Fibroblast of lung (primary cell): ENCODE results near the gene SGK1. TPM values are rescaled to one million over a fixed set of nuclear protein-coding genes. Genes with fewer than 3 reads are reported as not detected.

Experiments used
- DNase-seq, 2 donors: peaks; one replicate each; pipeline versions ENCODE4 v3.0.0 to v3.0.0-alpha.2; 2010; ENCODE audit warnings: low read depth in 2 of 2
- H2AFZ ChIP-seq: 2 replicates; pipeline ENCODE4 v1.5.1; 2012; ENCODE audit warnings: low read length, control low read depth, inconsistent platforms
- H3K27ac ChIP-seq: 2 replicates; pipeline ENCODE4 v1.5.1; 2011; ENCODE audit warnings: low read length, control low read depth; ENCODE audit not compliant: insufficient read depth
- H3K27me3 ChIP-seq: 2 replicates; pipeline ENCODE4 v1.5.1; 2011; ENCODE audit warnings: mild to moderate bottlenecking, low read length; ENCODE audit not compliant: control insufficient read depth, insufficient read depth
- H3K36me3 ChIP-seq: 2 replicates; pipeline ENCODE4 v1.5.1; 2011; ENCODE audit warnings: low read length; ENCODE audit not compliant: control insufficient read depth, insufficient read depth
- H3K4me1 ChIP-seq: 2 replicates; pipeline ENCODE4 v1.5.1; 2011; ENCODE audit warnings: low read length; ENCODE audit not compliant: control insufficient read depth, insufficient read depth; ENCODE audit errors: extremely low read depth
- H3K4me2 ChIP-seq: 2 replicates; pipeline ENCODE4 v1.5.1; 2011; ENCODE audit warnings: low read length, control low read depth; ENCODE audit not compliant: insufficient read depth; ENCODE audit errors: extremely low read depth
- H3K4me3 ChIP-seq, 4 experiments: fragments of 200-600 bp in 1 of 4; sonication (generic) in 1 of 4; replicated peaks in 1 of 4; 2 replicates each; pipeline ENCODE4 v1.5.1; 2011 to 2016; ENCODE audit warnings: low read length in 4 of 4, low read depth in 3 of 4, mild to moderate bottlenecking in 3 of 4, control low read depth in 2 of 4, inconsistent platforms in 1 of 4, mixed read lengths in 1 of 4; ENCODE audit not compliant: insufficient read depth in 1 of 4; ENCODE audit errors: control extremely low read depth in 1 of 4
- H3K79me2 ChIP-seq: 2 replicates; pipeline ENCODE4 v1.5.1; 2012; ENCODE audit warnings: mild to moderate bottlenecking, low read length, inconsistent platforms; ENCODE audit not compliant: control insufficient read depth, insufficient read depth
- H3K9ac ChIP-seq: 2 replicates; pipeline ENCODE4 v1.5.1; 2011; ENCODE audit warnings: mild to moderate bottlenecking, low read length, control low read depth; ENCODE audit not compliant: insufficient read depth
- H3K9me3 ChIP-seq: 2 replicates; pipeline ENCODE4 v1.5.1; 2012; ENCODE audit warnings: low read depth, low read length; ENCODE audit not compliant: control insufficient read depth, insufficient read depth
- H4K20me1 ChIP-seq: 2 replicates; pipeline ENCODE4 v1.5.1; 2011; ENCODE audit warnings: low read length; ENCODE audit not compliant: control insufficient read depth, insufficient read depth; ENCODE audit errors: extremely low read depth
- EZH2 ChIP-seq: IDR thresholded peaks from 2 replicates; pipeline ENCODE4 v1.5.1; 2012; ENCODE audit warnings: low read length, control low read depth, mild to moderate bottlenecking; ENCODE audit errors: missing control alignments
- polyA plus RNA-seq, 2 donors: library from polyadenylated mRNA; depleted of rRNA in 1 of 2; stranded (reverse) in 1 of 2; unstranded in 1 of 2; fragments of >200 nt; gene quantifications; 2 replicates each; pipeline ENCODE4 v1.2.1, GENCODE V29; 2011 to 2012; ENCODE audit warnings: missing spikeins in 1 of 2
- total RNA-seq: library from RNA; depleted of rRNA; stranded (reverse); fragments of >200 nt; gene quantifications from 2 replicates; pipeline ENCODE4 v1.2.1, GENCODE V29; 2014
- TF ChIP-seq, protein P1 (sequence below), 2 donors: IDR thresholded peaks in 1 of 2; conservative IDR thresholded peaks in 1 of 2; 1 replicate in 1 of 2; 2 replicates in 1 of 2; pipeline ENCODE4 v1.5.1; 2011 to 2012; ENCODE audit warnings: low read length in 2 of 2, control low read depth in 1 of 2, inconsistent platforms in 1 of 2, low read depth in 1 of 2, mild to moderate bottlenecking in 1 of 2

Gene SGK1
- total and polyA plus RNA-seq, 2 donors (not counting 1 experiment from before 2014, with no cell fraction given), result 132 to 154 TPM

DNA sequence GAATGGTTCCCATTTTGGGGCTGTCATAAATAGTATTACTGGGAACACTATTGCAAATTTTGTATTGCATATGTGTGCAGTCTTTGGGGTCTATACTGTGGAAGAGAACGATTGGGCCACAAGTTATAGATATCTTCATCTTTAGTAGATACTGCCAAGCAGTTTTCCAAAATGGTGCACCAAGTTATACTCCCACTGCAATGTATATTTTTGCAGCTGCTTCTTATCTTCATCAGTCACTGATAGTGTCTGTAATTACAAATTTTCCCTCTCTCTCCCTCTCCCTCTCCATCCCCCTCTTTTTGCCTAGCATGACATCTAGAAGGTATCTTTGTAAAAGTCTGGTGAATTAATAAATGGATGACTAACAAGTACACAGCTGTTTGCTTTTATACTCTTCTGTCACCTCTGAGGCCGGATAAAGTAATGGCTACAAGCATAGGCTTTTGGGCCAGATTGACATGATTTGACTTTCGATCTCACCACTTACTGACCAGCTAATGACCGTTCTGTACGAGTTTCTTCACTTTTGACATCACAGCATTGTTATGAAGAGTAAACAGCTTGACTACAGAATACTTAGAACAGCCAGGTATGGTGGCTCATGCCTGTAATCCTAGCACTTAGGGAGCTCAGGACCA is 152.2 kb downstream of the SGK1 start:
- no peak for TF ChIP-seq EZH2
- TF ChIP-seq, protein P1, sequence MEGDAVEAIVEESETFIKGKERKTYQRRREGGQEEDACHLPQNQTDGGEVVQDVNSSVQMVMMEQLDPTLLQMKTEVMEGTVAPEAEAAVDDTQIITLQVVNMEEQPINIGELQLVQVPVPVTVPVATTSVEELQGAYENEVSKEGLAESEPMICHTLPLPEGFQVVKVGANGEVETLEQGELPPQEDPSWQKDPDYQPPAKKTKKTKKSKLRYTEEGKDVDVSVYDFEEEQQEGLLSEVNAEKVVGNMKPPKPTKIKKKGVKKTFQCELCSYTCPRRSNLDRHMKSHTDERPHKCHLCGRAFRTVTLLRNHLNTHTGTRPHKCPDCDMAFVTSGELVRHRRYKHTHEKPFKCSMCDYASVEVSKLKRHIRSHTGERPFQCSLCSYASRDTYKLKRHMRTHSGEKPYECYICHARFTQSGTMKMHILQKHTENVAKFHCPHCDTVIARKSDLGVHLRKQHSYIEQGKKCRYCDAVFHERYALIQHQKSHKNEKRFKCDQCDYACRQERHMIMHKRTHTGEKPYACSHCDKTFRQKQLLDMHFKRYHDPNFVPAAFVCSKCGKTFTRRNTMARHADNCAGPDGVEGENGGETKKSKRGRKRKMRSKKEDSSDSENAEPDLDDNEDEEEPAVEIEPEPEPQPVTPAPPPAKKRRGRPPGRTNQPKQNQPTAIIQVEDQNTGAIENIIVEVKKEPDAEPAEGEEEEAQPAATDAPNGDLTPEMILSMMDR (conservative IDR thresholded peaks at IDR 0.05 in 1 of 2, IDR thresholded peaks at IDR 0.05 in 1 of 2; ENCODE audit: low read depth in 1 of 2, low read length in 2 of 2), result no peak
- no peaks in the 10 kb centered on the region for H3K79me2 ChIP-seq
- H3K27ac ChIP-seq, result no peak overlapping the region
- H3K9me3 ChIP-seq, result no peaks in the 10 kb centered on the region
- H3K9ac ChIP-seq, result no peak overlapping the region
- no peaks in the 10 kb centered on the region for H3K27me3 ChIP-seq
- no peak overlapping the region for H3K4me3 ChIP-seq
- H3K36me3 ChIP-seq, result peaks cover 12% of the 10 kb centered on the region
- H3K4me2 ChIP-seq, result no peak overlapping the region
- no peak for DNase-seq
- no peaks in the 10 kb centered on the region for H3K4me1 ChIP-seq
- H2AFZ ChIP-seq, result no peak overlapping the region
- no peaks in the 10 kb centered on the region for H4K20me1 ChIP-seq

DNA sequence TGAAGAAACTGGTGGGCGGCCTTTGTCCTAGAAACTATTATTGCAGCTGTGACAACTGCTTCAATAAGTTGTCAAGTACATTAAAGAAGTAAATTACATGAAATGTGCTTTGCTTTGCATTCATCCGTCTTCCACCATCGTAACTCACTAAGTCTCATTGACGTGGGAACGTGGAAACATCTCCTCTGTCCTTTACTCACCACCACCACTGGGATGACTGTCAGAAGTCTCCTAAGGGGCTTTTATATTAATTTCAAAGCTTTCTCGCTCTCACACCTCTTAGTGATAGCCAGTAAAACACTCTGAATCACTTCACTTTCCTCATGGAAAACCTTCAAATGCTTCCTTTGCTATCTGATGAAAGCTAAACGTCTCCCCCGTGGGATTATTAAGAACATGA is 153.6 kb downstream of the SGK1 start:
- H3K9me3 ChIP-seq, result no peaks in the 10 kb centered on the region
- H3K27ac ChIP-seq, result no peak overlapping the region
- H3K4me1 ChIP-seq, result no peaks in the 10 kb centered on the region
- no peaks in the 10 kb centered on the region for H3K79me2 ChIP-seq
- H3K4me3 ChIP-seq, result no peak overlapping the region
- H3K27me3 ChIP-seq, result no peaks in the 10 kb centered on the region
- H3K9ac ChIP-seq, result no peak overlapping the region
- H2AFZ ChIP-seq, result no peak overlapping the region
- H3K36me3 ChIP-seq, result peaks cover 7% of the 10 kb centered on the region
- no peaks in the 10 kb centered on the region for H4K20me1 ChIP-seq
- TF ChIP-seq EZH2, result no peak
- TF ChIP-seq, protein P1 (conservative IDR thresholded peaks at IDR 0.05 in 1 of 2, IDR thresholded peaks at IDR 0.05 in 1 of 2; ENCODE audit: low read depth in 1 of 2, low read length in 2 of 2), result no peak
- H3K4me2 ChIP-seq, result no peak overlapping the region
- no peak for DNase-seq

DNA sequence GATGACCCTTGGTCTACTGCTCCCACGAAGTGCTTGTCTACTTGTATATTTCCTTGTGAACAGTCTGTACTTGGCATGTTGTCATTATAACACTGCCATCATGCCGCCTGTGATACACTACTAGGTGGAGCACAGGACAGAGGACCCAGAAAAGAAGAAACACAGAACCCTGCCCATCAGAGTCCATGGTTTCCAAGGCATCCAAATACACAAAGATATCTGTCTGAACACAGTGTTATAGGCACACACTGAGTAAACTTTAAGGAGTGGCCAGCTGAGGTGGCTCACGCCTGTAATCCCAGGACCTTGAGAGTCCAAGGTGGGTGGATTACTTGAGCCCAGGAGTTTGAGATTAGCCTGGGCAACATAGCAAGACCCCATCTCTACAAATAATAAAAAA is 155.0 kb downstream of the SGK1 start:
- H3K4me3 ChIP-seq, result no peak overlapping the region
- no peak overlapping the region for H2AFZ ChIP-seq
- no peaks in the 10 kb centered on the region for H3K9me3 ChIP-seq
- H3K9ac ChIP-seq, result no peak overlapping the region
- H3K4me1 ChIP-seq, result no peaks in the 10 kb centered on the region
- peaks cover 4% of the 10 kb centered on the region for H3K36me3 ChIP-seq
- no peak for TF ChIP-seq EZH2
- TF ChIP-seq, protein P1 (conservative IDR thresholded peaks at IDR 0.05 in 1 of 2, IDR thresholded peaks at IDR 0.05 in 1 of 2; ENCODE audit: low read depth in 1 of 2, low read length in 2 of 2), result no peak
- H4K20me1 ChIP-seq, result no peaks in the 10 kb centered on the region
- no peaks in the 10 kb centered on the region for H3K27me3 ChIP-seq
- H3K79me2 ChIP-seq, result no peaks in the 10 kb centered on the region
- DNase-seq, result no peak
- H3K27ac ChIP-seq, result no peak overlapping the region
- no peak overlapping the region for H3K4me2 ChIP-seq
